ENCODE measurements around the gene NINJ2.
"Not testable (repeated sequence)": the region's sequence is repeated elsewhere in the genome, so short reads cannot be mapped to it uniquely, and the experiment has no call there.

The NINJ2 gene

GRCh38 chr12:704516-705242, 41.4 kb upstream of the NINJ2 start:
- Histone ChIP-seq H3F3A (ENCODE audit: low read depth) (no peaks in the 10 kb centered on the region), H3K9ac (ENCODE audit: low read depth, low read length, poor library complexity, severe bottlenecking) (no peak overlapping the region), H2AFZ (ENCODE audit: low read length) (no peak overlapping the region), H3K9me2 (replicated peaks; ENCODE audit: low read depth, low read length) (no peaks in the 10 kb centered on the region), H3K79me2 (ENCODE audit: insufficient read depth, low read length) (no peaks in the 10 kb centered on the region), H3K4me2 (ENCODE audit: low read depth, low read length, poor library complexity, severe bottlenecking) (no peak overlapping the region), H3K36me3 (ENCODE audit: insufficient read depth, low read length) (no peaks in the 10 kb centered on the region), H3K9me3 (ENCODE audit: insufficient read depth, low read depth, low read length) (no peaks in the 10 kb centered on the region), H3K4me1 (ENCODE audit: insufficient read depth, low read length, poor library complexity, severe bottlenecking) (peaks cover 10% of the 10 kb centered on the region), H4K20me1 (ENCODE audit: insufficient read depth, low read length, poor library complexity, severe bottlenecking) (no peaks in the 10 kb centered on the region), H3K27me3 (ENCODE audit: insufficient read depth, low read length, poor library complexity, severe bottlenecking) (no peaks in the 10 kb centered on the region), H3K4me3 (ENCODE audit: low read length, poor library complexity, severe bottlenecking) (no peak overlapping the region)
- TF ChIP-seq CTCF (conservative IDR thresholded peaks at IDR 0.05; ENCODE audit: low read length) (no peak), EZH2phosphoT487 (IDR thresholded peaks at IDR 0.05; ENCODE audit: borderline replicate concordance) (no peak)

- Histone ChIP-seq H3K4me1 (ENCODE audit: insufficient read depth, low read length, poor library complexity, severe bottlenecking) (peaks cover 17% of the 10 kb centered on the region), H3K9me2 (replicated peaks; ENCODE audit: low read depth, low read length) (no peaks in the 10 kb centered on the region), H3K79me2 (ENCODE audit: insufficient read depth, low read length) (no peaks in the 10 kb centered on the region), H3K9ac (ENCODE audit: low read depth, low read length, poor library complexity, severe bottlenecking) (no peak overlapping the region), H3K4me2 (ENCODE audit: low read depth, low read length, poor library complexity, severe bottlenecking) (no peak overlapping the region), H2AFZ (ENCODE audit: low read length) (no peak overlapping the region), H3K4me3 (ENCODE audit: low read length, poor library complexity, severe bottlenecking) (no peak overlapping the region), H3K27me3 (ENCODE audit: insufficient read depth, low read length, poor library complexity, severe bottlenecking) (no peaks in the 10 kb centered on the region), H3F3A (ENCODE audit: low read depth) (no peaks in the 10 kb centered on the region), H3K9me3 (ENCODE audit: insufficient read depth, low read depth, low read length) (peaks cover 8% of the 10 kb centered on the region; the same call in 1 of the 2 replicates), H4K20me1 (ENCODE audit: insufficient read depth, low read length, poor library complexity, severe bottlenecking) (no peaks in the 10 kb centered on the region), H3K36me3 (ENCODE audit: insufficient read depth, low read length) (no peaks in the 10 kb centered on the region)
- TF ChIP-seq EZH2phosphoT487 (IDR thresholded peaks at IDR 0.05; ENCODE audit: borderline replicate concordance): no peak
- TF ChIP-seq CTCF (conservative IDR thresholded peaks at IDR 0.05; ENCODE audit: low read length): no peak
Measured at GRCh38 chr12:701896-702539, 38.8 kb upstream of the NINJ2 start.

- no peaks in the 10 kb centered on the region for H3K36me3 ChIP-seq (ENCODE audit: insufficient read depth, low read length)
- no peaks in the 10 kb centered on the region for H3F3A ChIP-seq (ENCODE audit: low read depth)
- H3K9me3 ChIP-seq (ENCODE audit: insufficient read depth, low read depth, low read length): peaks cover 8% of the 10 kb centered on the region; the same call in 1 of the 2 replicates
- H3K27me3 ChIP-seq (ENCODE audit: insufficient read depth, low read length, poor library complexity, severe bottlenecking): no peaks in the 10 kb centered on the region
- peak overlapping the region; percentile 36; the same call in 1 of the 2 replicates for H2AFZ ChIP-seq (ENCODE audit: low read length)
- no peak overlapping the region for H3K9ac ChIP-seq (ENCODE audit: low read depth, low read length, poor library complexity, severe bottlenecking)
- no peak overlapping the region for H3K4me2 ChIP-seq (ENCODE audit: low read depth, low read length, poor library complexity, severe bottlenecking)
- TF ChIP-seq EZH2phosphoT487 (IDR thresholded peaks at IDR 0.05; ENCODE audit: borderline replicate concordance) (no peak), CTCF (conservative IDR thresholded peaks at IDR 0.05; ENCODE audit: low read length) (peak; percentile 32)
- no peaks in the 10 kb centered on the region for H3K79me2 ChIP-seq (ENCODE audit: insufficient read depth, low read length)
- H3K4me1 ChIP-seq (ENCODE audit: insufficient read depth, low read length, poor library complexity, severe bottlenecking): peaks cover 17% of the 10 kb centered on the region
- H3K4me3 ChIP-seq (ENCODE audit: low read length, poor library complexity, severe bottlenecking): no peak overlapping the region
- no peaks in the 10 kb centered on the region for H4K20me1 ChIP-seq (ENCODE audit: insufficient read depth, low read length, poor library complexity, severe bottlenecking)
- no peaks in the 10 kb centered on the region for H3K9me2 ChIP-seq (replicated peaks; ENCODE audit: low read depth, low read length)
Measured at GRCh38 chr12:700016-700415, 36.8 kb upstream of the NINJ2 start.

- H3K9me2 ChIP-seq (replicated peaks; ENCODE audit: low read depth, low read length); H3K9me3 ChIP-seq (ENCODE audit: insufficient read depth, low read depth, low read length): not testable (repeated sequence)
Measured at GRCh38 chr12:698222-698621, 35.0 kb upstream of the NINJ2 start.

More at GRCh38 chr12:698222-698621, 35.0 kb upstream of the NINJ2 start:
- not testable (repeated sequence) for H3K9ac ChIP-seq (ENCODE audit: low read depth, low read length, poor library complexity, severe bottlenecking); H2AFZ ChIP-seq (ENCODE audit: low read length); H3K4me2 ChIP-seq (ENCODE audit: low read depth, low read length, poor library complexity, severe bottlenecking); H3K36me3 ChIP-seq (ENCODE audit: insufficient read depth, low read length); H3K4me3 ChIP-seq (ENCODE audit: low read length, poor library complexity, severe bottlenecking); H3F3A ChIP-seq (ENCODE audit: low read depth); H4K20me1 ChIP-seq (ENCODE audit: insufficient read depth, low read length, poor library complexity, severe bottlenecking); H3K79me2 ChIP-seq (ENCODE audit: insufficient read depth, low read length); H3K27me3 ChIP-seq (ENCODE audit: insufficient read depth, low read length, poor library complexity, severe bottlenecking)
- peaks cover 17% of the 10 kb centered on the region for H3K4me1 ChIP-seq (ENCODE audit: insufficient read depth, low read length, poor library complexity, severe bottlenecking)
